GM12872 (cell line): Measurements from ENCODE around the gene RORC.

Experiments used
- CTCF ChIP-seq: IDR thresholded peaks from 3 replicates; pipeline ENCODE4 v1.5.1; 2011; ENCODE audit warnings: low read depth, mild to moderate bottlenecking, low read length, moderate library complexity; ENCODE audit not compliant: insufficient read depth

RORC gene

GRCh38 chr1:151787689-151788088 lies 43.9 kb downstream of the RORC start:
- no peak for TF ChIP-seq CTCF

- TF ChIP-seq CTCF = no peak
These were observed 47.8 kb downstream of the RORC start for GRCh38 chr1:151783796-151784195.

- no peak for TF ChIP-seq CTCF
These were observed 48.9 kb downstream of the RORC start for GRCh38 chr1:151782741-151783140.

GRCh38 chr1:151779852-151780251 lies 51.8 kb downstream of the RORC start:
- no peak for TF ChIP-seq CTCF

- TF ChIP-seq CTCF = no peak
These were observed 54.3 kb downstream of the RORC start for GRCh38 chr1:151777317-151777716.

GRCh38 chr1:151776665-151777062 lies 54.9 kb downstream of the RORC start:
- no peak for TF ChIP-seq CTCF

- no peak for TF ChIP-seq CTCF
These were observed 55.5 kb downstream of the RORC start for GRCh38 chr1:151775894-151776664.
